Trophoblast cell (in vitro differentiated cells and primary cell): ENCODE results near the gene ZNF407.
A peak's percentile ranks its signal among the peaks of the same experiment; 100 is the strongest.

ENCODE experiments used
- DNase-seq, 2 donors: peaks; one replicate each; pipeline ENCODE4 v3.0.0-alpha.2; 2016
- H2AFZ ChIP-seq: 2 replicates; pipeline ENCODE4 v1.6.1; 2013; ENCODE audit warnings: low read length, moderate library complexity, mild to moderate bottlenecking; ENCODE audit not compliant: insufficient read depth, poor library complexity
- H2AK5ac ChIP-seq: 2 replicates; pipeline ENCODE4 v1.6.1; 2013; ENCODE audit warnings: mild to moderate bottlenecking, low read length
- H2BK120ac ChIP-seq: 2 replicates; pipeline ENCODE4 v1.6.1; 2013; ENCODE audit warnings: low read length, mild to moderate bottlenecking, moderate library complexity; ENCODE audit not compliant: insufficient read depth, poor library complexity
- H2BK12ac ChIP-seq: 2 replicates; pipeline ENCODE4 v1.6.1; 2013; ENCODE audit warnings: mild to moderate bottlenecking, low read length, moderate library complexity
- H2BK5ac ChIP-seq: 2 replicates; pipeline ENCODE4 v1.6.1; 2013; ENCODE audit warnings: low read length, low read depth, moderate library complexity, mild to moderate bottlenecking; ENCODE audit not compliant: poor library complexity
- H3K14ac ChIP-seq: 2 replicates; pipeline ENCODE4 v1.6.1; 2013; ENCODE audit warnings: mild to moderate bottlenecking, low read length
- H3K18ac ChIP-seq: 2 replicates; pipeline ENCODE4 v1.6.1; 2013; ENCODE audit warnings: mild to moderate bottlenecking, low read length
- H3K23ac ChIP-seq: 2 replicates; pipeline ENCODE4 v1.6.1; 2013; ENCODE audit warnings: low read length
- H3K27ac ChIP-seq: 2 replicates; pipeline ENCODE4 v1.5.1; 2013; ENCODE audit warnings: low read depth, mild to moderate bottlenecking, inconsistent platforms, low read length, moderate library complexity
- H3K27me3 ChIP-seq: 2 replicates; pipeline ENCODE4 v1.6.1; 2013; ENCODE audit warnings: inconsistent platforms, mild to moderate bottlenecking, low read length, moderate library complexity; ENCODE audit not compliant: insufficient read depth
- H3K36me3 ChIP-seq, 2 experiments: 1 replicate in 1 of 2; 2 replicates in 1 of 2; pipeline ENCODE4 v1.6.1; 2013; ENCODE audit warnings: low read length in 2 of 2, mild to moderate bottlenecking in 2 of 2, moderate library complexity in 1 of 2; ENCODE audit not compliant: insufficient read depth in 2 of 2, control insufficient read depth in 1 of 2
- H3K4ac ChIP-seq: 2 replicates; pipeline ENCODE4 v1.6.1; 2013; ENCODE audit warnings: low read depth, mild to moderate bottlenecking, low read length, moderate library complexity
- H3K4me1 ChIP-seq, 2 experiments: 1 replicate in 1 of 2; 2 replicates in 1 of 2; pipeline ENCODE4 v1.6.1; 2013; ENCODE audit warnings: low read length in 2 of 2, mild to moderate bottlenecking in 2 of 2, moderate library complexity in 1 of 2; ENCODE audit not compliant: insufficient read depth in 2 of 2, control insufficient read depth in 1 of 2
- H3K4me2 ChIP-seq: 2 replicates; pipeline ENCODE4 v1.6.1; 2013; ENCODE audit warnings: inconsistent platforms, mild to moderate bottlenecking, low read length, moderate library complexity
- H3K4me3 ChIP-seq: 2 replicates; pipeline ENCODE4 v1.5.1; 2013; ENCODE audit warnings: mild to moderate bottlenecking, low read depth, low read length, inconsistent platforms
- H3K79me1 ChIP-seq: one replicate; pipeline ENCODE4 v1.6.1; 2013; ENCODE audit warnings: low read length
- H3K79me2 ChIP-seq: 2 replicates; pipeline ENCODE4 v1.6.1; 2013; ENCODE audit warnings: low read length, mild to moderate bottlenecking; ENCODE audit not compliant: control insufficient read depth, insufficient read depth, poor library complexity
- H3K9ac ChIP-seq: 2 replicates; pipeline ENCODE4 v1.6.1; 2013; ENCODE audit warnings: mild to moderate bottlenecking, low read length
- H3K9me3 ChIP-seq: 2 replicates; pipeline ENCODE4 v1.6.1; 2013; ENCODE audit warnings: low read depth, mild to moderate bottlenecking, control low read depth, inconsistent platforms, low read length; ENCODE audit not compliant: insufficient read depth
- H4K12ac ChIP-seq: 2 replicates; pipeline ENCODE4 v1.6.1; 2013; ENCODE audit warnings: low read depth, mild to moderate bottlenecking, low read length, moderate library complexity
- H4K8ac ChIP-seq: 2 replicates; pipeline ENCODE4 v1.6.1; 2013; ENCODE audit warnings: low read depth, mild to moderate bottlenecking, low read length, moderate library complexity
- H4K91ac ChIP-seq: one replicate; pipeline ENCODE4 v1.6.1; 2013; ENCODE audit warnings: low read depth, mild to moderate bottlenecking, low read length, moderate library complexity
- WGBS: extraction: QIAGEN DNeasy Blood & Tissue Kit; methylation state at CpG from one replicate; pipeline ENCODE4 v1.1.7; 2013; ENCODE audit warnings: missing lambda C conversion rate; ENCODE audit not compliant: insufficient read length, insufficient coverage; ENCODE audit errors: extremely low coverage; 5-methylcytosine and 5-hydroxymethylcytosine counted together

The ZNF407 gene

DNA sequence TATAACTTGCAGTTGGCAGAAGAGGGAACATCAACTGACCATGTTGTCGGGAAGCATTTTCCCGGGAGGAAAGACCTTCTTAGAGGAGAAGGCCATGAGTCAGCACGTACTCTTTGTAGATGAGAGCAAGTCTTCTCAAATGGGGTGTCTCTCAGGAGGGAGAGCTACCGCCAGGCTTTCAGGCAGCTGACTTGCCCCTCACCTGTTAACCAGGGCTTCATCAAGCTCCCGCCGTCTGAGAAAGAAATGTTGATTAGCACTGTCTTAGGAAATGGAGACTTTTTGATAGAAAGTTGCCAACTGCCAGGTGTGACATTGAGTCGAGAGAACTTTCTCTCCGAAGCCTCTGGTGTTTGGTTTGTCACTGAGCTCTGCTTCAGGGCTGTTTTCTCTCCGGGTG, 196.1 kb downstream of the ZNF407 start:
- Histone ChIP-seq H3K36me3 (no peaks in the 10 kb centered on the region), H3K4ac (no peak overlapping the region), H3K27ac (no peak overlapping the region), H3K9ac (no peak overlapping the region), H4K8ac (no peak overlapping the region), H2BK12ac (peak overlapping the region; percentile 18), H2AFZ (peak overlapping the region; percentile 23), H3K4me1 (peaks cover 12 to 15% of the 10 kb centered on the region in 2 experiments), H3K23ac (no peak overlapping the region), H3K4me3 (no peak overlapping the region), H3K79me2 (no peaks in the 10 kb centered on the region), H3K9me3 (no peaks in the 10 kb centered on the region), H2BK120ac (peak overlapping the region; percentile 14), H3K14ac (no peak overlapping the region), H2BK5ac (peak overlapping the region; percentile 6), H4K91ac (peak overlapping the region; percentile 5), H3K79me1 (peaks cover 11% of the 10 kb centered on the region), H4K12ac (no peak overlapping the region), H3K18ac (peak overlapping the region; percentile 78), H3K27me3 (no peaks in the 10 kb centered on the region), H3K4me2 (no peak overlapping the region), H2AK5ac (peak overlapping the region; percentile 87)
- no CpG with 5 or more reads among the region's 9 CpGs for WGBS
- DNase-seq = no peak

DNA sequence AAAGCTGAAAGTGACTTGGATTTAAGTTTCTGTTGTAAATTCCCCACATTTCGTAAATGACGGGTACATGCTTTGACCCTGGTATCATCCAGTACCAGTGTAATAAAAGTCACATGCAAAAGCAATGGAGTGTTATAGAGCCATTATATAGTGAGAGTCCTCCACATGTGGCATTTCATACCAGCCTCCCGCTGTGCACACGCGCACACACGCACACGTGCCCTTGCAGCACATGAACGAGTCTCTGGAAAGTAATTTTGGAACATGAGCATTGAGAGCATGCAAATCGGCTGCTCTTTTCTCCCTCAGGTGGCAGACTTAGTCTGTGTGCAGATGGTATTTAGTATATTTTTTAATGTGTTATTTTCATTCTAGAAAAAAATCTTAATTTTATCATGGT, 198.1 kb downstream of the ZNF407 start:
- Histone ChIP-seq H3K36me3 (no peaks in the 10 kb centered on the region), H3K79me2 (no peaks in the 10 kb centered on the region), H2BK12ac (no peak overlapping the region), H2AFZ (no peak overlapping the region), H2BK5ac (no peak overlapping the region), H3K4me3 (no peak overlapping the region), H4K91ac (no peak overlapping the region), H3K18ac (no peak overlapping the region), H3K27ac (no peak overlapping the region), H4K12ac (no peak overlapping the region), H3K14ac (no peak overlapping the region), H3K9me3 (no peaks in the 10 kb centered on the region), H3K27me3 (no peaks in the 10 kb centered on the region), H2AK5ac (no peak overlapping the region), H3K79me1 (peaks cover 8% of the 10 kb centered on the region), H2BK120ac (no peak overlapping the region), H3K4me2 (no peak overlapping the region), H4K8ac (no peak overlapping the region), H3K4me1 (peaks cover 6 to 9% of the 10 kb centered on the region in 2 experiments), H3K23ac (no peak overlapping the region), H3K4ac (no peak overlapping the region), H3K9ac (no peak overlapping the region)
- no CpG with 5 or more reads among the region's 9 CpGs for WGBS
- DNase-seq = no peak

DNA sequence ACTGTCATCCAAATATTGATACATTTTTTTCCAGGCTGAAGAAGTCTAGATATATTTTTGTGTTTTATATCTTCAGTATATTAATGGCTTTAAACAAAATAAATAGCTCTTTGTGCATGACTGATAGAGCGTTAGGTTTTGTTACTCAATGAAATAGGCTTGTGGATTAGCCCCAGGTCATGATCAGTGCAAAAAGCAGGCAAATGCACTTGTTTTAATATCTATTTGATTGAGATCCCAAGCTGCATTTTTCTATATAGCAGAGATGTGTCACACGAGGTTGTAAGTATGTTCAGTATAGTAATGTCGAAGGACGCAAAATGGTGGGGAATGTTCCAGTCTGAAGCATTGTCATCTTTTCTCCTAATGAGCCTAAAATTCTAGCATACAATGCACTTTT, 198.5 kb downstream of the ZNF407 start:
- peak in 1 of 2 donors; percentile 18 for DNase-seq
- no peak overlapping the region for H3K4me2 ChIP-seq
- no CpG with 5 or more reads among the region's 4 CpGs for WGBS
- no peak overlapping the region for H2AK5ac ChIP-seq
- no peak overlapping the region for H3K18ac ChIP-seq
- no peak overlapping the region for H2BK120ac ChIP-seq
- peaks cover 8% of the 10 kb centered on the region for H3K79me1 ChIP-seq
- no peak overlapping the region for H3K14ac ChIP-seq
- H4K12ac ChIP-seq = no peak overlapping the region
- H3K4ac ChIP-seq = no peak overlapping the region
- no peak overlapping the region for H2BK12ac ChIP-seq
- no peaks in the 10 kb centered on the region for H3K9me3 ChIP-seq
- no peak overlapping the region for H2AFZ ChIP-seq
- no peak overlapping the region for H2BK5ac ChIP-seq
- no peak overlapping the region for H4K91ac ChIP-seq
- no peak overlapping the region for H4K8ac ChIP-seq
- peaks cover 6 to 9% of the 10 kb centered on the region in 2 experiments for H3K4me1 ChIP-seq
- H3K9ac ChIP-seq = no peak overlapping the region
- no peaks in the 10 kb centered on the region for H3K36me3 ChIP-seq
- no peaks in the 10 kb centered on the region for H3K79me2 ChIP-seq
- no peak overlapping the region for H3K23ac ChIP-seq
- H3K27ac ChIP-seq = no peak overlapping the region
- H3K4me3 ChIP-seq = no peak overlapping the region
- H3K27me3 ChIP-seq = no peaks in the 10 kb centered on the region

DNA sequence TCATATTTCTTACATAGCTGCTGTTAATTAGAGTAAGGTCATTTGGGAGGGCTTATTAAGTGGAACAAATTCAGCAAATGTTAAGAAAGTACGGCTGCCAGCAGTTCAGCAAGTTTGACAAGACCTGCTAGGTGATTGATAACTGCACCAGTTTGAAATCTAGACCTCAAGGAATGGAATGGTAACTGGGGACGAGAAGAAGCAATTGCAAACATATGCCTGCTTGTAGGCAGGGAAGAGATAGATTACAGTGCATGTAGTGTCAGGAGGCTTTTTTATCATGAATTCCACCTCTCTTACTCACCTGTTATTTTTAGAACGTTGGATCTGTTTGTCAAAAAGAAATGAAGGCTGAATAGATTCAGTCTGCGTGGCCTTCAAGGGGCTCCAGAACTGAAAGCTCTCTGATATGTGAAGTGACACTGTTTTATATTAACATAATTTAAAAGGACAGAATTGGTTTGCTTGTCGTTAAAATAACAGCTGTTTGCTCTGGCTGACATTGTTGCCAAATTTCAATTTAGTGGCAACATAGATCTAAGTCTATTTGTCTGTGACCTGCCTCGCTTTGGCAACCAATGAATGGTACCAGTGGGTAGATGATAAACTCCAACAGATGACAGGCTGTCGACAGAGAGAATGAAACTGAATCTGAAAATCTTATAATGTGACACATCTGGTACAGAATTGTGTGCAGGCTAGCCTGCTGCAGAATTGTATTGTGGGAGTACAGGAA, 199.3 kb downstream of the ZNF407 start:
- Histone ChIP-seq H3K27ac (peak overlapping the region; percentile 95), H3K18ac (peak overlapping the region; percentile 73), H2AK5ac (peak overlapping the region; percentile 69), H2BK12ac (peak overlapping the region; percentile 91), H3K79me1 (peaks cover 8% of the 10 kb centered on the region), H3K4me2 (peak overlapping the region; percentile 47), H2BK120ac (peak overlapping the region; percentile 86), H4K8ac (peak overlapping the region; percentile 60), H3K4ac (peak overlapping the region; percentile 49), H3K79me2 (no peaks in the 10 kb centered on the region), H2AFZ (no peak overlapping the region), H4K91ac (peak overlapping the region; percentile 52), H3K36me3 (no peaks in the 10 kb centered on the region), H4K12ac (no peak overlapping the region), H3K4me3 (no peak overlapping the region), H3K23ac (no peak overlapping the region), H3K4me1 (peaks cover 6 to 7% of the 10 kb centered on the region in 2 experiments), H3K9me3 (no peaks in the 10 kb centered on the region), H2BK5ac (peak overlapping the region; percentile 93), H3K9ac (no peak overlapping the region), H3K14ac (peak overlapping the region; percentile 66), H3K27me3 (no peaks in the 10 kb centered on the region)
- WGBS = no CpG with 5 or more reads among the region's 7 CpGs
- DNase-seq = peak; percentile 39 to 85
